ENCODE data around the gene EBP.
"Not testable (repeated sequence)": the region's sequence is repeated elsewhere in the genome, so short reads cannot be mapped to it uniquely, and the experiment has no call there.

The EBP gene

DNA sequence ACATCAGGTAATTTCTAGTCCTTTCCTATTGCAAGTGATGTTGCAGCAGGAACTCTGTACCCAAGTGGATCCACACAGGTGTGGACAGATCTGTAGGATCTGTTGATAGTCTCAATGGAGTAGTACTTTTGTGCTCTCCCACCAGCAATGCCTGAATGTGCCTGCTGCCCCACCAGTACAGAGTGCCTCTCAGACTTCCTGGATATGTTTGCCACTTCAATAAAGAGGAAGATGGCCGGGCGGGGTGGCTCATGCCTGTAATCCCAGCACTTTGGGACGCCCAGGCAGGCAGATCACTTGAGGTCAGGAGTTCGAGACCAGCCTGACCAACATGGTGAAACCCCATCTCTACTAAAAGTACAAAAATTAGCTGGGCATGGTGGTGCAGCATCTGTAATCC lies 2.1 kb upstream of the EBP start:
- not testable (repeated sequence) for H3K4me3 ChIP-seq (ENCODE audit: low read depth in 1 of 2, low read length in 2 of 2); H3K27ac ChIP-seq (ENCODE audit: low read depth, low read length); H3K9me3 ChIP-seq (ENCODE audit: control insufficient read depth in 1 of 2, low read length in 2 of 2); H3K9ac ChIP-seq (ENCODE audit: low read depth in 1 of 2, low read length in 2 of 2); H3K36me3 ChIP-seq (ENCODE audit: control insufficient read depth in 1 of 2, insufficient read depth in 2 of 2, low read length in 2 of 2); H3K4me1 ChIP-seq (ENCODE audit: control insufficient read depth in 1 of 2, insufficient read depth in 2 of 2, low read length in 2 of 2); H3K27me3 ChIP-seq (ENCODE audit: control insufficient read depth in 1 of 2, insufficient read depth in 2 of 2, low read length in 2 of 2)

DNA sequence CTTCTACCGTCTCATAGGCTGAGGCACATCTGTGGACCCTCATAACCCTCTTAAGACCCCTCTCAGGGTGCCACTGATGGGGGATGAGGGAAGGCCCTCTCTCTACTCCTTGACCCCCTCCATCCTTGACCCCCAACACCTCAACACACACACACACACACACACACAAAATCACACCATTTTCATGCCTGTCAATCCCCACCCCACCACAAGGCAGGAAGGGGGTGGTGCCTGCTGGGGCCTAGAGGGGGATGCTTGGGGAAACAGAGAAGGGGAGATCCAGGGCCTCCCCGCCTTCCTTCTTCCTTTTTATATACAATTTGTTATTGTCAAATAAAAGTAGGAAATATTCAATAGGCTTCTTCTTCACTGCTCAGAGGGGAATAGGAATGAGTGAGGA lies 1.2 kb upstream of the EBP start:
- H3K9me3 ChIP-seq (ENCODE audit: control insufficient read depth in 1 of 2, low read length in 2 of 2), result no peaks in the 10 kb centered on the region
- no peak overlapping the region for H3K27ac ChIP-seq (ENCODE audit: low read depth, low read length)
- no peaks in the 10 kb centered on the region for H3K27me3 ChIP-seq (ENCODE audit: control insufficient read depth in 1 of 2, insufficient read depth in 2 of 2, low read length in 2 of 2)
- H3K36me3 ChIP-seq (ENCODE audit: control insufficient read depth in 1 of 2, insufficient read depth in 2 of 2, low read length in 2 of 2), result peaks cover 0 to 4% of the 10 kb centered on the region in 2 donors
- peaks cover 3 to 4% of the 10 kb centered on the region in 2 donors for H3K4me1 ChIP-seq (ENCODE audit: control insufficient read depth in 1 of 2, insufficient read depth in 2 of 2, low read length in 2 of 2)
- no peak overlapping the region for H3K9ac ChIP-seq (ENCODE audit: low read depth in 1 of 2, low read length in 2 of 2)
- no peak overlapping the region for H3K4me3 ChIP-seq (ENCODE audit: low read depth in 1 of 2, low read length in 2 of 2)

DNA sequence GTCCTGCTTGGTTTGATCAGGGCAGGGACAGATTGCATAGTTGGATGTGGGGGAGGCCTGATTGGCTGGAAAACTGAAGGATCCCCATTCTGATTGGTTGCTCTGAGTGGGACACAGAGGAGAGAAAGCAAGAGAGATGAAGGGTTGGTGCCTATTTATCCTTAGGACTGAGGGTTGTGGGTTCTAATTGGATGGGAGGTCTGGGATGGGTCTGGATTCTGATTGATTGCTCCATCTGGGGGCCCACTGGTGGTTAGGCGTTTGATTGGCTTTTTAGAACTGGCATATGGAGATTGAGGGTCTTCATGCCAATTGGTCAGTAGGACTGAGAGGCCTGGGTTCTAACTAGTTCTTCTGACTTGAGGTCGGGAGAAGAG lies 644 bp upstream of the EBP start:
- Histone ChIP-seq H3K4me1 (ENCODE audit: control insufficient read depth in 1 of 2, insufficient read depth in 2 of 2, low read length in 2 of 2) (peaks cover 3 to 4% of the 10 kb centered on the region in 2 donors), H3K27ac (ENCODE audit: low read depth, low read length) (no peak overlapping the region), H3K4me3 (ENCODE audit: low read depth in 1 of 2, low read length in 2 of 2) (peak overlapping the region; percentile 83 to 93), H3K27me3 (ENCODE audit: control insufficient read depth in 1 of 2, insufficient read depth in 2 of 2, low read length in 2 of 2) (no peaks in the 10 kb centered on the region), H3K9ac (ENCODE audit: low read depth in 1 of 2, low read length in 2 of 2) (peak overlapping the region in 1 of 2 donors; percentile 86), H3K36me3 (ENCODE audit: control insufficient read depth in 1 of 2, insufficient read depth in 2 of 2, low read length in 2 of 2) (peaks cover 0 to 5% of the 10 kb centered on the region in 2 donors), H3K9me3 (ENCODE audit: control insufficient read depth in 1 of 2, low read length in 2 of 2) (no peaks in the 10 kb centered on the region)

DNA sequence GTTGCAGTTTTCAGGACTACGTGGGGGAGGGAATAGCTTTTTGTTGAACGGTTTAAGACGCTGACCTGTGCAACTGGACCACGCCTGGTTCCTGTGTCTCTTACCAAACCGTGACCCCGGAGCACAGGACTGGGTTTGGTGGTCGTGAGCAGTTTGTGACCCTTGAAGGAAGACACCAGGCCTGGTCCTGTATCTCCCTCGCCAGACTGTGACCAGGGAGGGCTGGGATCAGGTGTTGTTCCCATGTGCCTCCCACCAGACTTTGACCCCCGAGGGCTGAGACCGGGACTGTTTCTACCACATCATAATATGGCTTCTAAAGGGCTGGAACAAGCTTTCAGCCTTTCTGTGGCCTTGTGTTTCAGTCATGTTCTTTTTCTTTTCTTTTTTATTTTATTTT lies 683 bp downstream of the EBP start:
- Histone ChIP-seq H3K4me3 (ENCODE audit: low read depth in 1 of 2, low read length in 2 of 2) (peak overlapping the region; percentile 83 to 93), H3K36me3 (ENCODE audit: control insufficient read depth in 1 of 2, insufficient read depth in 2 of 2, low read length in 2 of 2) (peaks cover 0 to 18% of the 10 kb centered on the region in 2 donors), H3K9ac (ENCODE audit: low read depth in 1 of 2, low read length in 2 of 2) (peak overlapping the region; percentile 81 to 86), H3K27me3 (ENCODE audit: control insufficient read depth in 1 of 2, insufficient read depth in 2 of 2, low read length in 2 of 2) (no peaks in the 10 kb centered on the region), H3K9me3 (ENCODE audit: control insufficient read depth in 1 of 2, low read length in 2 of 2) (no peaks in the 10 kb centered on the region), H3K27ac (ENCODE audit: low read depth, low read length) (peak overlapping the region; percentile 54), H3K4me1 (ENCODE audit: control insufficient read depth in 1 of 2, insufficient read depth in 2 of 2, low read length in 2 of 2) (peaks cover 3 to 4% of the 10 kb centered on the region in 2 donors)

DNA sequence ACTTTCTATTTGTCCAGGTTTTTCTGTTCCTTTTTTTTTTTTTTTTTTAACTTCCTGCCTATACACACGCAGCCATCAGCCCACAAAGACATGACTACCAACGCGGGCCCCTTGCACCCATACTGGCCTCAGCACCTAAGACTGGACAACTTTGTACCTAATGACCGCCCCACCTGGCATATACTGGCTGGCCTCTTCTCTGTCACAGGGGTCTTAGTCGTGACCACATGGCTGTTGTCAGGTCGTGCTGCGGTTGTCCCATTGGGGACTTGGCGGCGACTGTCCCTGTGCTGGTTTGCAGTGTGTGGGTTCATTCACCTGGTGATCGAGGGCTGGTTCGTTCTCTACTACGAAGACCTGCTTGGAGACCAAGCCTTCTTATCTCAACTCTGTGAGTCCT lies 2.1 kb downstream of the EBP start:
- Histone ChIP-seq H3K9me3 (ENCODE audit: control insufficient read depth in 1 of 2, low read length in 2 of 2) (no peaks in the 10 kb centered on the region), H3K4me3 (ENCODE audit: low read depth in 1 of 2, low read length in 2 of 2) (no peak overlapping the region), H3K9ac (ENCODE audit: low read depth in 1 of 2, low read length in 2 of 2) (no peak overlapping the region), H3K4me1 (ENCODE audit: control insufficient read depth in 1 of 2, insufficient read depth in 2 of 2, low read length in 2 of 2) (peaks cover 3 to 4% of the 10 kb centered on the region in 2 donors), H3K27me3 (ENCODE audit: control insufficient read depth in 1 of 2, insufficient read depth in 2 of 2, low read length in 2 of 2) (no peaks in the 10 kb centered on the region), H3K36me3 (ENCODE audit: control insufficient read depth in 1 of 2, insufficient read depth in 2 of 2, low read length in 2 of 2) (peaks cover 8 to 32% of the 10 kb centered on the region in 2 donors), H3K27ac (ENCODE audit: low read depth, low read length) (no peak overlapping the region)

GRCh38 chrX:48525853-48526252 lies 4.2 kb downstream of the EBP start:
- H3K27ac ChIP-seq (ENCODE audit: low read depth, low read length), result not testable (repeated sequence)

GRCh38 chrX:48530736-48531135 lies 9.1 kb downstream of the EBP start:
- no peak overlapping the region for H3K9ac ChIP-seq (ENCODE audit: low read depth in 1 of 2, low read length in 2 of 2)
- H3K27me3 ChIP-seq (ENCODE audit: control insufficient read depth in 1 of 2, insufficient read depth in 2 of 2, low read length in 2 of 2), result no peaks in the 10 kb centered on the region
- H3K4me3 ChIP-seq (ENCODE audit: low read depth in 1 of 2, low read length in 2 of 2), result no peak overlapping the region
- H3K36me3 ChIP-seq (ENCODE audit: control insufficient read depth in 1 of 2, insufficient read depth in 2 of 2, low read length in 2 of 2), result peaks cover 8 to 32% of the 10 kb centered on the region in 2 donors
- no peak overlapping the region for H3K27ac ChIP-seq (ENCODE audit: low read depth, low read length)
- H3K9me3 ChIP-seq (ENCODE audit: control insufficient read depth in 1 of 2, low read length in 2 of 2), result no peaks in the 10 kb centered on the region
- peaks cover 0 to 4% of the 10 kb centered on the region in 2 donors for H3K4me1 ChIP-seq (ENCODE audit: control insufficient read depth in 1 of 2, insufficient read depth in 2 of 2, low read length in 2 of 2)

More at GRCh38 chrX:48525853-48526252, 4.2 kb downstream of the EBP start:
- H3K27me3 ChIP-seq (ENCODE audit: control insufficient read depth in 1 of 2, insufficient read depth in 2 of 2, low read length in 2 of 2); H3K9ac ChIP-seq (ENCODE audit: low read depth in 1 of 2, low read length in 2 of 2); H3K4me3 ChIP-seq (ENCODE audit: low read depth in 1 of 2, low read length in 2 of 2); H3K4me1 ChIP-seq (ENCODE audit: control insufficient read depth in 1 of 2, insufficient read depth in 2 of 2, low read length in 2 of 2); H3K9me3 ChIP-seq (ENCODE audit: control insufficient read depth in 1 of 2, low read length in 2 of 2): not testable (repeated sequence)
- H3K36me3 ChIP-seq (ENCODE audit: control insufficient read depth in 1 of 2, insufficient read depth in 2 of 2, low read length in 2 of 2), result peaks cover 8 to 36% of the 10 kb centered on the region in 2 donors

DNA sequence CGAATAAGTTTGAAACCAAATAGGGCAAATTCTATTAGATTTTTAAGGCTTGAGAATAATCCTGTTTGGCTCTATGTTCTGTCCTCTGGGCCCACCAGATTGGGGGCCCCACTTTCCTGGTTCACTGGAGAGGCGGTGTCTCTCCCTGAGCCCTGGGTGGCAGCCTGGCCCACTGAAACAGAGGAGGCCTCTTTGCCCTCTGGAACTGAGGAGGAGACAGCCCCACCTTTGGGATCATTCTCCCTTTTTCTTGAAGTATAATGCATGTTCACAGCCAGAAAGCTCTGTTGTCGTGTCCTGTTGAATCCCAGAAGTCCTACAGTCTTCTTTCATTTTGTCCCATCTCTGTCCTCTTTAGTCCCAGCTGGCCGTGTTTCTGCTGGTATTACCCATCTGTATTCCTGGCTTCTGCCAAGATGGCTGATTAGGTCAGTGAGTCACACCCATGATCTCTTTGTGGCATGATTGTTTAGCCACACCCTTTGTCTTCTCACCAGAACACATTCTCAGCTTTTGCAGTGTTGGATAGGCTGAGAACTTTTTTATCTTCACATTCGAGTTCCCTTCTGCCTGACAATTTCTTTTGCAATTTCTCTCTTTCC lies 9.9 kb downstream of the EBP start:
- peaks cover 8 to 26% of the 10 kb centered on the region in 2 donors for H3K36me3 ChIP-seq (ENCODE audit: control insufficient read depth in 1 of 2, insufficient read depth in 2 of 2, low read length in 2 of 2)
- no peak overlapping the region for H3K27ac ChIP-seq (ENCODE audit: low read depth, low read length)

DNA sequence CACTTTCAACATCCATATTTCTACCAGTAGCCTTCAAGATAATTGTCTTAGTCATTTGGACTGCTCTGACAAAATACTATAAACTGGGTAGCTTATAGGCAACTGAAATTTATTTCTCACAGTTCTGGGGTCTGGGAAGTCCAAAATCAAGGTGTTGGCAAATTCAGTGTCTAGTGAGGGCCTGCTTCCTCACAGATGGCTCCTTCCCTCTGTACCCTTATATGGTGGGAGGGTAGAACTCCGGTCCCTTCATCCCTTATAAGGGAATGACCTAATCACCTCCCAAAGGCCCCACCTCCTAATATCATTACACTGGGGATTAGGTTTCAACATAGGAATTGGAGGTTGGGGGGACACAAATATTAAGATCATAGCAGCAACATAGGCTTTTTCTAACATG lies 10.6 kb downstream of the EBP start:
- no peak overlapping the region for H3K27ac ChIP-seq (ENCODE audit: low read depth, low read length)
- no peaks in the 10 kb centered on the region for H3K9me3 ChIP-seq (ENCODE audit: control insufficient read depth in 1 of 2, low read length in 2 of 2)
- H3K27me3 ChIP-seq (ENCODE audit: control insufficient read depth in 1 of 2, insufficient read depth in 2 of 2, low read length in 2 of 2), result no peaks in the 10 kb centered on the region
- H3K4me1 ChIP-seq (ENCODE audit: control insufficient read depth in 1 of 2, insufficient read depth in 2 of 2, low read length in 2 of 2), result peaks cover 0 to 4% of the 10 kb centered on the region in 2 donors
- H3K9ac ChIP-seq (ENCODE audit: low read depth in 1 of 2, low read length in 2 of 2), result no peak overlapping the region
- peaks cover 8 to 19% of the 10 kb centered on the region in 2 donors for H3K36me3 ChIP-seq (ENCODE audit: control insufficient read depth in 1 of 2, insufficient read depth in 2 of 2, low read length in 2 of 2)
- no peak overlapping the region for H3K4me3 ChIP-seq (ENCODE audit: low read depth in 1 of 2, low read length in 2 of 2)

More for the DNA sequence above, 9.9 kb downstream of the EBP start:
- no peaks in the 10 kb centered on the region for H3K9me3 ChIP-seq (ENCODE audit: control insufficient read depth in 1 of 2, low read length in 2 of 2)
- no peak overlapping the region for H3K4me3 ChIP-seq (ENCODE audit: low read depth in 1 of 2, low read length in 2 of 2)
- no peak overlapping the region for H3K9ac ChIP-seq (ENCODE audit: low read depth in 1 of 2, low read length in 2 of 2)
- H3K27me3 ChIP-seq (ENCODE audit: control insufficient read depth in 1 of 2, insufficient read depth in 2 of 2, low read length in 2 of 2), result no peaks in the 10 kb centered on the region
- peaks cover 0 to 4% of the 10 kb centered on the region in 2 donors for H3K4me1 ChIP-seq (ENCODE audit: control insufficient read depth in 1 of 2, insufficient read depth in 2 of 2, low read length in 2 of 2)

- Histone ChIP-seq H3K27ac (ENCODE audit: low read depth, low read length) (no peak overlapping the region), H3K9me3 (ENCODE audit: control insufficient read depth in 1 of 2, low read length in 2 of 2) (no peaks in the 10 kb centered on the region), H3K4me1 (ENCODE audit: control insufficient read depth in 1 of 2, insufficient read depth in 2 of 2, low read length in 2 of 2) (peaks cover 0 to 4% of the 10 kb centered on the region in 2 donors), H3K4me3 (ENCODE audit: low read depth in 1 of 2, low read length in 2 of 2) (no peak overlapping the region), H3K9ac (ENCODE audit: low read depth in 1 of 2, low read length in 2 of 2) (no peak overlapping the region), H3K36me3 (ENCODE audit: control insufficient read depth in 1 of 2, insufficient read depth in 2 of 2, low read length in 2 of 2) (peaks cover 4 to 9% of the 10 kb centered on the region in 2 donors), H3K27me3 (ENCODE audit: control insufficient read depth in 1 of 2, insufficient read depth in 2 of 2, low read length in 2 of 2) (no peaks in the 10 kb centered on the region)
Measured at GRCh38 chrX:48533165-48533564, 11.6 kb downstream of the EBP start.

Measured in duodenal mucosa (tissue), 2 donors.